Fibroblast of skin of abdomen (primary cell): ENCODE measurements around the gene TSPAN14.
"Not testable (repeated sequence)": the region's sequence is repeated elsewhere in the genome, so short reads cannot be mapped to it uniquely, and the experiment has no call there.

ENCODE experiments used
- DNase-seq: peaks from one replicate; pipeline ENCODE4 v3.0.0-alpha.2; 2013

TSPAN14 gene

DNA sequence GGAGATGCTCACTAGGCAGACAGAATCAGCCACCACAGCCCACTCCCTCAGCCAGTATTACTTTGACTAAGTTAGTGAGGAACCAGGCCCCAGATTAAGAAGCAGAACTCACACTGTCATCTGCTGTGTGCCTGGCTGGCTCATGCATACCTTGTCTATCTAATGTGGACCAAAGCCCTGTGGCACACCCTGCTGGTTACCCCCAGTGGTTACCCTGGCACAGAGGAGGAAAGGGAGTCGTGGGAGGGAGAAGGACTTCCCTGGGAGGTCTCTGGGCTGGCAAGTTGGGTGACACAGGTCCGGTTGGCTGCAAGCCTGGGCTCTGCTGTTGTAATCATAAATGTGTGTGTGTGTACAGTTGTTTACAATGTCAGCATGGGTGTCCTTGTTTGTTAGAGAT, 76.1 kb downstream of the TSPAN14 start:
- DNase-seq, result no peak

- no peak for DNase-seq
Observed at GRCh38 chr10:80530816-80531215, 76.7 kb downstream of the TSPAN14 start.

GRCh38 chr10:80532571-80532970, 78.5 kb downstream of the TSPAN14 start:
- DNase-seq, result no peak

DNA sequence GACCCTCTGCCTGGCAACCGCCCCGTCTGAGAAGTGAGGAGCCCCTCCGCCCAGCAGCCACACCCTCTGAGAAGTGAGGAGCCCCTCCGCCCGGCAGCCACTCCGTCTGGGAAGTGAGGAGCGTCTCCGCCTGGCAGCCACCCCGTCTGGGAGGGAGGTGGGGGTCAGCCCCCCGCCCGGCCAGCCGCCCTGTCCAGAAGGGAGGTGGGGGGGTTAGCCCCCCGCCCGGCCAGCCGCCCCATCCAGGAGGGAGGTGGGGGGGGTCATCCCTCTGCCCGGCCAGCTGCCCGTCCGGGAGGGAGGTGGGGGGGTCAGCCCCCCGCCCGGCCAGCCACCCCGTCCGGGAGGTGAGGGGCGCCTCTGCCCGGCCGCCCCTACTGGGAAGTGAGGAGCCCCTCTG, 79.9 kb downstream of the TSPAN14 start:
- not testable (repeated sequence) for DNase-seq

DNA sequence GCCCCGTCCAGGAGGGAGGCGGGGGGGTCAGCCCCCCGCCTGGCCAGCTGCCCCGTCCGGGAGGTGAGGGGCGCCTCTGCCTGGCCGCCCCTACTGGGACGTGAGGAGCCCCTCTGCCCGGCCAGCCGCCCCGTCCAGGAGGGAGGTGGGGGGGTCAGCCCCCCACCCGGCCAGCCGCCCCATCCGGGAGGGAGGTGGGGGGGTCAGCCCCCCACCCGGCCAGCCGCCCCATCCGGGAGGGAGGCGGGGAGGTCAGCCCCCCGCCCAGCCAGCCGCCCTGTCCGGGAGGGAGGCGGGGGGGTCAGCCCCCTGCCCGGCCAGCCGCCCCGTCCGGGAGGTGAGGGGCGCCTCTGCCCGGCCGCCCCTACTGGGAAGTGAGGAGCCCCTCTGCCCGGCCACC, 80.5 kb downstream of the TSPAN14 start:
- DNase-seq, result not testable (repeated sequence)

GRCh38 chr10:80535671-80536360, 81.7 kb downstream of the TSPAN14 start:
- DNase-seq, result peak; percentile 14

DNA sequence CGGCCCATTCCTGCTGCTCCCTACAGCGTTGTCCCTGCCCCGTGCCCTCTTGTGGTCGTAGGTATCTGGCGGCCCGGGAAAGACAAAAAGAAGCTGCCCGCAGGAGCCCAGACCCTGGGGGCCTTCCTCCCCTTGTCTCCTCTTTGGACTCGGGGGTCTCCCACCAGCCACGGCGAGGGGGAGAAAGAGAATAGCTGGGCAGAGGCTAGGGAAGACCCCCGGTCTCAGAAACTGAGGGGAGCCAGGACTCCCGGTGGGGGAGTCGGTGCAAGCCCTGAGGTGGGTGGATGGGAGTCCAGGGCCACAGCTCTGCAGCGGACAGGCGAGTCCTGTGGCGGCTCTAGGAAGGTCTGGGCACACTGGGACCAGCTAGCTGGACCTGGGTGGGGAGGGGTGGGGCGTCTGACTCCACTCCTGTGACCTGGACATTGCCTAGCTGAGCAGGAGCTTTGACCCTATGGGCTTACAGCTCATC, 82.3 kb downstream of the TSPAN14 start:
- DNase-seq, result no peak

- DNase-seq, result no peak
Observed at GRCh38 chr10:80537086-80537735, 83.1 kb downstream of the TSPAN14 start.

DNA sequence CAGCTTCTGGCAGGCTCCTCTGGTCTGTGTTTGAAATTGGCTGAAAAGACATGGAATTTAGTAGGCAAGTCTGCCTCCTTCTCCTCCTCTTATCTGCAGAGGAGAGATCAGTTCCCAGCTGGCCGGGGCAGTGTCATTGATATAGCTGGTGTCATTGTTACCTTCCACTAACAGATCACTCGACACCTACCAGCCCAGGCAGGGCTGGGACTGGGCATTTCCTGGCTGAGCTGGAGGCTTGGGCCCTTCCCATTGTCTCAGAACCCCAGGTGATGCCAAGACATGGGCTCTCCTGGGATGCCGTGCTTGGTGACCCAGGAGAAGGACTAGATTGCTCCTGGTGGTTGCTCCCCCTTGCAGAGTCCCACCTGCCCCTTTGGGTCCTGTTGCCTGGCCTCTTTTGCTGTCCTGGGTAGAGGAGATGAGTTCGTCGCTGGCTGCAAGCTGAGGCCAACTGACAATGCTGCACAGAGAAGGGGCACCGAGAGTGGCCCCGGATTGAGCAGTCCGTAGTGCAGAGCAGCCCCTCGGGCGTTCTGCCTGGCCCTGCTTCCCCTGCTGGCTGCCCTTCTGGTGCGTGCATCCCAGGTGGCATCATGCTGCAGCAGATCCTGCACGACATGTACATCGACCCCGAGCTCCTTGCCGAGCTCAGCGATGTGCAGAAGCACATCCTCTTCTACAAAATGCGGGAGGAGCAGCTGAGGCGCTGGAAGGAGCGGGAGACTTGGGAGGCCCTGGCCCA, 83.8 kb downstream of the TSPAN14 start, which contains the start of gene SH2D4B:
SH2D4B (plus strand) TSS at position 167 of the 745 bp plus-strand sequence; CDS start at position 597, 430 bp downstream.
- no peak for DNase-seq

DNA sequence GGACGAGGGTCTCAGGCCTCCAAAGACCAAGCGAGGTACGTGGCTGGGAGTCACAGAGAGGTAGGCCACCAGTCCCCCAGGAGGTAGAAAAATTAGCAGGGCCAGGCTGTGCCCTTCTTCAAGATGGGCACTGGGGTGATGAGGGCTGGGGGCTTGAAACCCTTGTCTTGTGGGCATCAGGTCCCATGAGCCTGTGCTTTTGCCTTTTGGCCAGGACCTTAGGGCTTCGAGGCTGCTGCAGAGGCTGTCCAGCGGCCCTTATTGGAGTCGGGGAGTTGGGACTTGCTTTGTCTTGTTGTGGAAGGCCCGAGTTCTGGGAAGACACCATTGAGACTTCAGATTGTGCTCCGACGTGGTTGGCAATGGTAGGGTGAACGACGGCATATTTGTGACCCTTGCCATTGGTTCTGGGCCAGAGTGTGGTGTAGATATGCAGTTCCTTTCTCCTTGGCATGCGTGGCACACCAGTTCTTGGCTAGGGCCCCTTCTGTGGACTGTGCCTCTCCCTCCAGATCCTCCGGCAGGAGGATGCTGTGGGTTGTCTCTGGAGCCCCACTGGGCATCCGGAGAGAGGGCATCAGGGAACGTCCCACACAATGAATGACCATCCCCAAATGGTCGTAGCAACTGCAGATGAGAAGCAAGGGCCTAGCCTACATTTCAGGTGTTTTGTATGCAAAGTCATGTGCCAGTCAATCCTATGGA, 84.5 kb downstream of the TSPAN14 start:
- no peak for DNase-seq

GRCh38 chr10:80539421-80540031, 85.4 kb downstream of the TSPAN14 start:
- DNase-seq, result no peak

DNA sequence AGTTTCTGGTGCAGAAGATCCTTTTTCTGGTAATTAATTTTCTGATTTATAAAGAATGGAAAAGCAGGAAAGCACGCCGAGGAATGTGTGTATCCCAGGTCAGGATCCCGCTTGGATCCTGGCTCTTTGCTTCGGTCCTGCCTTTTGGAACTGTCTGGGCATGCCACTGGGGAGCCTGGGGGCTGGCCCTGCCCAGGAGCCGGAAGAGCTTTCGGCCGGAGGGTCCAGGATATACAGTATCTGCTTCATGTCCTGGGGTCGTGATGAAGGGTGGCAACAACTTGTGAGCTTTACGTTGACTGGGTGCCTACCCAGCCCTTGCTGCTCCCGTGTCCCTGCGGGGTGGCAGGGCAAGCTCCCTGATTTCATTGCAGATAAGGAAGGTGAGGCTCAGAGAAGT, 86.0 kb downstream of the TSPAN14 start:
- DNase-seq, result no peak

DNA sequence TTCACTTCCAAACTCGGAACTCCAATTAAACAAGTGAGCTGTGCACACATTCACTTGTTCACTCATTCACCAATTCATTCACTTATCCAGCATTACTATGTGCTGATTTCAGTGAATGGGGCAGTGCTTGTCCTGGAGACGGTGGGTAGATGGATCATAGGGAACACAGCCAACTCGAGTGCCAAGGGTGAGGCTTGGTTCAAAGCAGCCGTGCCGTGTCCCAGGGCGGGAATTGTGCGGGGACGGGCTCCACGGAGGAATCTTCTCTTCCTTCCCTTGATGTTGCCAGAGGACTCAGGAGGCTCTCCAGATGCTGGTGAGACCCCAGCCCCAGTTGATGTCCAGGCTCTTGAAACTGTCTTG, 86.5 kb downstream of the TSPAN14 start:
- DNase-seq, result no peak

DNA sequence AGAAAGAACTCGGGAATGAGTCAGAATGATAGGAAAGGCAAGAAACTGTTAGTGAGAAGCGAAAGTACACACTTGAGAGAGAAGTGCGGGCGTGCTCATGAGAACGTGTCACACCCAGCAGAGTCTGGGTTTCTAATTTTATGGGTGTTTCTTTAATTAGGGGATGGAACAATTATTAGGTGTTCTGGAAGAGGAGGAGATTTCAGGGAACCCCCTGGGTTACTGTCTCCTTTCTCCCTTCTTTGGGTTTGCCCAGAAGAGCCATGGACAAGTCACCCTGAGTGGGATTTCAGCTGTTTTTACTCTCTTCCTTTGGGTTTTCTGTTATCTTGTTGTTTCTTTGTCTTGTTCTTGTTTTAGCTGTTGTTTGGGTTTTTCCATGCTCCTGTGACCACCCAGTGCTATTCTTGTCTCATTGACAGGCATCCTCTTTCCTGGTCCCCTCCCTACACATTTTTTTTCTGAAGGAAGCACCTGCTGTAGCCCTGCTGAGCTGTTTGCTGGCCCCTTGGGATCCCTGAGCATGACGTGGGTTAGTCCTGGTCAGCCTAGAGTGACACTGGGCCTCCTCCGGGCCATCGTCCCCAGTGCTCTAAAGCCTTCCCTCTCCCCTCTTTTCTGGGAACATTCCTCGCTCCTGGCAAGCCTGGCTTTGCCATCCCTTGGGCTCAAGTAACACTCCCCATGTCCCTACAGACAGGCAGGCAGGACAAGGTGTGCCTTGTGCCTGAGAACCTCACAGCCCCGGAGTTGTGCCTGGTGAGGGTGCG, 87.1 kb downstream of the TSPAN14 start:
- DNase-seq, result no peak

GRCh38 chr10:80542053-80542452, 87.9 kb downstream of the TSPAN14 start:
- DNase-seq, result peak; percentile 28

DNA sequence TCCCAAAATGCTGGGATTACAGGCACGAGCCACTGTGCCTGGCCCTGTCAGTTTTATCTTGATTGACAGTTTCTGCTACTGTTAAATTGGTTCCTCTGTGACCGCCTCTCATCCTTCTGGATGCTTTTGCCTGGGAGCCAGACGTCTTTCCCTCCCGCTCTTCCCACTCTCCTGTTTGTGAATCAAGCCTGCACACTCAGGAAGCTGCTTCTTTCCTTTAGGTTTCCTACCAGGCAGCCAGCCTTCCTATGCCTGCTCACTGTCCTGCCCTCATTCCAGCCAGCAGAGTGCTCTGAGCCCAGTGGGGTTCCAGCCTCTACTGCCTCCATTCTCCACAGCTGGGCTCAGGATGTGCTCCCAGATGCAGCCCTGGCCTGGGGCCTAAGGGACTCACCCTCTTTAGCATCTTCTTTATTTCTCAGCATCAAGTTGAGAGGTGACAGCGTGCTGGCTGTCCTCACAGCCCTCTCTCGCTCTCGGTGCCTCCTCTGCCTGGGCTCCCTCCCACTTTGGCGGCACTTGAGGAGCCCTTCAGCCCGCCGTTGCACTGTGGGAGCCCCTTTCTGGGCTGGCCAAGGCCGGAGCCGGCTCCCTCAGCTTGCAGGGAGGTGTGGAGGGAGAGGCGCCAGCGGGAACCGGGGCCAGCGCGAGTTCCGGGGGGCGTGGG, 88.7 kb downstream of the TSPAN14 start:
- DNase-seq, result no peak

DNA sequence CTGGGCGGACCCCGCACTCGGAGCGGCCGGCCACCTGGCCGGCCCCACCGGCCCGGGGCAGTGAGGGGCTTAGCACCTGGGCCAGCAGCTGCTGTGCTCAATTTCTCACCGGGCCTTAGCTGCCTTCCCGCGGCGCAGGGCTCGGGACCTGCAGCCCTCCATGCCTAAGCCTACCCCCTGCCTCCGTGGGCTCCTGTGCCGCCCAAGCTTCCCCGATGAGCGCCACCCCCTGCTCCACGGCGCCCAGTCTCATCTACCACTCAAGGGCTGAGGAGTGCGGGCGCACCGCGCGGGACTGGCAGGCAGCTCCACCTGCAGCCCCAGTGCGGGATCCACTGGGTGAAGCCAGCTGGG, 89.2 kb downstream of the TSPAN14 start:
- DNase-seq, result not testable (repeated sequence)

DNA sequence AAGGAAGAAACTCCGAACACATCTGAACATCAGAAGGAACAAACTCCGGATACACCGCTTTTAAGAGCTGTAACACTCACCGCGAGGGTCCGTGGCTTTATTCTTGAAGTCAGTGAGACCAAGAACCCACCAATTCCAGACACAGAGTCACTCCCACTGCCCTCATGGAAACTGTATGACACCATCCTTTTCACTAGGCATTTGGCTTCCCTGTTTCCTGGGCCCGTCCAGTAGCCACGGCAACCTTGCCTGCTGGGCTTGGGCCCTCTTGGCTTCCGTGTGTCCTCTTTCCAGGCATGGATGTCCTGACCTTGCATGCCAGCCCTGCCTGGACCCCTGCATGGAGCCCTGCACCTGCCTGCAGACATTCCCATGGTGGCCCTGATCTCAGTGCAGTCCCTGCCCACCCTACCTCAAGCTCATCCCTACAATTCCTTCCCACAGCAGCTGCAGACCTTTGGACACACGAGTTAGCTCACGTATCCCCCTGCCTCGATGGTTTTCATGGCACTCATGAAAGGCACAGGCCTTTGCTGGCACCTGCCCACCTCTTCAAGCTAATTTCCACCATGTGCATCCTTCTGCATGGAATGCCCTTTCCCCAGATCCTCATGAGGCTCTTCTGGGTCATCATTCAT, 90.3 kb downstream of the TSPAN14 start:
- no peak for DNase-seq

DNA sequence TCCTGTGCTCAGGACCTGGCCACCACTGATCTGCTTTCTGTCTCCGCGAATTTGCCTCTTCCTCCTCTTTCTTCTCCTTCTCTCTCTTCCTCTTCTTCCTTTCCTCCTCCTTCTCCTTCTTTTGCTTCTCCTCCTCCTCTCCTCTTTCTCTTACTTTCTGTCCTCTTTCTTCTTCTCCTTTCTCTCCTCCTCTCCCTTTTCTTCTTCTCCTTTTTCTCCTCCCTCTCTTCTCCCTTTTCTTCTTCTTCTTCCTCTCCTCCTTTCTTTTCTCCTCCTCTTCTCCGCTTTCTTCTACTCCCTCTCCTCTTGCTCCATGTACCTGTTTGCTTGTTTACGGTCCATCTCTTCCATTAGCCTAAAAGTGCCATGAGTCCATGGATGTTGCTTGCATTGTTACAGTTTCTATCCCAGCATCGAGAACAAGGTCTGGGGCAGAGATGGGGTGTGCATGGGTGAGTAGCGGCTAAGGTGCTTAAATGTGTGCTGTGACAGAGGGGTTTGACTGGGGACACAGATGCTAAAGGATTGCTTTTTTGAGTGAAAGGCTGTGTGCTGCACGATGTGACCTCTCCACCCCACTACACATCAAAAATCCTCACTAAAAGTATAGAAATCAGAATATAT, 91.3 kb downstream of the TSPAN14 start:
- DNase-seq, result no peak

DNA sequence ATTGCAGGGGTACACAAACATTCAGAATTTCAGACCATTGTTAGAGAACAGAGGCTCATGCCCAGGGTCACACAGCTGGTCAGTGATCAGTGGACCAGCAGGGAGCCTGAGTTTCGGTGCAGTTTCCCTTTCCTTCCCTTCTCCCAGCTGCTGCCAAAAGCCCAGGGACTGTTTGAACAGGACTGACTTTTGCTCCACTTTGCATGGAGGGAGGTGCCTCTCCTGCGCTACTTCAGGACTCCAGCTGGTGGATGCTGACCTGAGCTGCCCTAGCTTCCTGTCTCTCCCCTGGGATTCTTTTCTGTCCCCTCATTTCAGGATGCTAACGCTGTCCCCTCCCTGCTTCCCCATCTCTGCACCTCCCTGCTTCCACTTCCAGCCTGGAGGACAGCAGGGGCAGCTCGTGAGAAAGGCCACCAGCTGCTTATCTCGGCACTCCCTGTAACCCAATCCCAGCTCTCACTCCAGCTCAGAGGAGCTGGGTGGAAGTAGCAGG, 98.1 kb downstream of the TSPAN14 start:
- no peak for DNase-seq
